WI38 (cell line): ENCODE measurements around the gene KRT73.

Source experiments
- H3K4me3 ChIP-seq: 2 replicates; pipeline ENCODE4 v1.5.1; 2011; ENCODE audit warnings: low read depth, mild to moderate bottlenecking, control low read depth, low read length
- CTCF ChIP-seq: IDR thresholded peaks from 2 replicates; pipeline ENCODE4 v1.5.1; 2012; ENCODE audit warnings: low read depth, mild to moderate bottlenecking, control low read depth, low read length

The KRT73 gene

GRCh38 chr12:52636592-52637258, 18.4 kb upstream of the KRT73 start:
- no peak overlapping the region for H3K4me3 ChIP-seq
- no peak for TF ChIP-seq CTCF

- no peak overlapping the region for H3K4me3 ChIP-seq
- TF ChIP-seq CTCF = no peak
Measured at GRCh38 chr12:52636189-52636588, 17.8 kb upstream of the KRT73 start.

GRCh38 chr12:52634266-52635056, 16.1 kb upstream of the KRT73 start:
- no peak for TF ChIP-seq CTCF
- H3K4me3 ChIP-seq = no peak overlapping the region

GRCh38 chr12:52633383-52633782, 15.0 kb upstream of the KRT73 start:
- H3K4me3 ChIP-seq = no peak overlapping the region
- TF ChIP-seq CTCF = no peak

GRCh38 chr12:52632656-52633055, 14.3 kb upstream of the KRT73 start:
- TF ChIP-seq CTCF = no peak
- no peak overlapping the region for H3K4me3 ChIP-seq

GRCh38 chr12:52631676-52632459, 13.5 kb upstream of the KRT73 start:
- TF ChIP-seq CTCF = no peak
- no peak overlapping the region for H3K4me3 ChIP-seq
